HL-60 (cell line): ENCODE results near the gene AAMDC.

ENCODE experiments used
- DNase-seq, 2 experiments: peaks; one replicate each; pipeline ENCODE4 v3.0.0-alpha.2; 2010 to 2020; ENCODE audit warnings: low read depth in 1 of 2, low spot score in 1 of 2
- H3K27ac ChIP-seq: fragments of 250-450 bp; sonication (Bioruptor Pico); replicated peaks from 2 replicates; pipeline ENCODE4 v1.5.1; 2020; ENCODE audit warnings: mild to moderate bottlenecking, moderate library complexity
- H3K27me3 ChIP-seq: fragments of 250-450 bp; sonication (Bioruptor Pico); 2 replicates; pipeline ENCODE4 v1.5.1; 2021; ENCODE audit warnings: mild to moderate bottlenecking, moderate library complexity; ENCODE audit not compliant: insufficient read depth, poor library complexity, severe bottlenecking
- H3K4me3 ChIP-seq: replicated peaks from 2 replicates; pipeline ENCODE4 v1.5.1; 2011; ENCODE audit warnings: mild to moderate bottlenecking, control low read depth, low read length; ENCODE audit not compliant: insufficient read depth
- GABPA ChIP-seq: IDR thresholded peaks from 2 replicates; pipeline ENCODE4 v1.6.1; 2012; ENCODE audit warnings: low read depth
- POLR2AphosphoS5 ChIP-seq: IDR thresholded peaks from 2 replicates; pipeline ENCODE4 v1.6.1; 2012; ENCODE audit warnings: low read depth
- REST ChIP-seq: IDR thresholded peaks from 2 replicates; pipeline ENCODE4 v1.6.1; 2012; ENCODE audit warnings: low read depth; ENCODE audit not compliant: insufficient replicate concordance
- SPI1 ChIP-seq: IDR thresholded peaks from 2 replicates; pipeline ENCODE4 v1.6.1; 2012; ENCODE audit warnings: low read depth, mild to moderate bottlenecking, borderline replicate concordance
- TF ChIP-seq, protein P1 (sequence below): IDR thresholded peaks from one replicate; pipeline ENCODE4 v1.5.1; 2011; ENCODE audit warnings: low read length, control low read depth, inconsistent platforms; ENCODE audit not compliant: insufficient read depth

The AAMDC gene

GRCh38 chr11:77865805-77866204 lies 44.9 kb downstream of the AAMDC start:
- no peak for DNase-seq
- Histone ChIP-seq H3K27me3 (no peaks in the 10 kb centered on the region), H3K4me3 (no peak overlapping the region), H3K27ac (no peak overlapping the region)
- TF ChIP-seq REST (no peak), SPI1 (no peak), GABPA (no peak), POLR2AphosphoS5 (no peak)
- TF ChIP-seq, protein P1, sequence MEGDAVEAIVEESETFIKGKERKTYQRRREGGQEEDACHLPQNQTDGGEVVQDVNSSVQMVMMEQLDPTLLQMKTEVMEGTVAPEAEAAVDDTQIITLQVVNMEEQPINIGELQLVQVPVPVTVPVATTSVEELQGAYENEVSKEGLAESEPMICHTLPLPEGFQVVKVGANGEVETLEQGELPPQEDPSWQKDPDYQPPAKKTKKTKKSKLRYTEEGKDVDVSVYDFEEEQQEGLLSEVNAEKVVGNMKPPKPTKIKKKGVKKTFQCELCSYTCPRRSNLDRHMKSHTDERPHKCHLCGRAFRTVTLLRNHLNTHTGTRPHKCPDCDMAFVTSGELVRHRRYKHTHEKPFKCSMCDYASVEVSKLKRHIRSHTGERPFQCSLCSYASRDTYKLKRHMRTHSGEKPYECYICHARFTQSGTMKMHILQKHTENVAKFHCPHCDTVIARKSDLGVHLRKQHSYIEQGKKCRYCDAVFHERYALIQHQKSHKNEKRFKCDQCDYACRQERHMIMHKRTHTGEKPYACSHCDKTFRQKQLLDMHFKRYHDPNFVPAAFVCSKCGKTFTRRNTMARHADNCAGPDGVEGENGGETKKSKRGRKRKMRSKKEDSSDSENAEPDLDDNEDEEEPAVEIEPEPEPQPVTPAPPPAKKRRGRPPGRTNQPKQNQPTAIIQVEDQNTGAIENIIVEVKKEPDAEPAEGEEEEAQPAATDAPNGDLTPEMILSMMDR: no peak

DNA sequence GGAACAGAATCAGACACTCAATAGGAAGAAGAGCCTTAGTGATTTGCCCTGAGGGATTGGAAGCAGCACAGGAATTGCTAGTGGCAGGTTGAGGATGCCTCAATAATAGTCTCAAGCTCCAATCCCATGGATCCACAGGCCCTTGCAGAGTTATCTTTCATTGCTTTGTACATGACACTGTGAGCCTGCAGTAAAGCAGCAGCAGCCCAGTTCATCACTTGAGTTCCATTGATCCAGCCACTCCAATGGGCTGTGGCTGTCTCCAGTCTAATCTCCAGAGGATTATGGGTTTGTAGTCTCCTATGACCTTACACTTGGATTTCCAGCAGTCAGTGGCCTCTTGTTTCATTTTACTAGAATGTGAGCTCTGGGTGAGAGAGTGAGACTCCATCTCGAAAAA lies 45.4 kb downstream of the AAMDC start:
- Histone ChIP-seq H3K27ac (no peak overlapping the region), H3K27me3 (no peaks in the 10 kb centered on the region), H3K4me3 (no peak overlapping the region)
- TF ChIP-seq POLR2AphosphoS5: no peak
- no peak for TF ChIP-seq SPI1
- TF ChIP-seq, protein P1: no peak
- no peak for TF ChIP-seq REST
- no peak for TF ChIP-seq GABPA
- DNase-seq: no peak

GRCh38 chr11:77868744-77869143 lies 47.8 kb downstream of the AAMDC start:
- Histone ChIP-seq H3K27me3 (no peaks in the 10 kb centered on the region), H3K4me3 (no peak overlapping the region), H3K27ac (no peak overlapping the region)
- TF ChIP-seq SPI1 (no peak), REST (no peak), POLR2AphosphoS5 (no peak), GABPA (no peak)
- TF ChIP-seq, protein P1: no peak
- DNase-seq: no peak
